Ishikawa (cell line): ENCODE data around the gene NPTXR.

ENCODE experiments used
- CEBPB ChIP-seq: IDR thresholded peaks from 2 replicates; pipeline ENCODE4 v1.6.1; 2012
- CREB1 ChIP-seq: IDR thresholded peaks from 2 replicates; pipeline ENCODE4 v1.6.1; 2012; ENCODE audit warnings: low read depth
- EGR1 ChIP-seq: IDR thresholded peaks from 2 replicates; pipeline ENCODE4 v1.6.1; 2012
- EP300 ChIP-seq: IDR thresholded peaks from 2 replicates; pipeline ENCODE4 v1.6.1; 2012; ENCODE audit warnings: borderline replicate concordance
- FOXM1 ChIP-seq: IDR thresholded peaks from 2 replicates; pipeline ENCODE4 v1.6.1; 2012; ENCODE audit warnings: low read depth, borderline replicate concordance
- NFIC ChIP-seq: IDR thresholded peaks from 2 replicates; pipeline ENCODE4 v1.6.1; 2012
- RAD21 ChIP-seq: IDR thresholded peaks from 2 replicates; pipeline ENCODE4 v1.6.1; 2012; ENCODE audit warnings: low read depth
- TAF1 ChIP-seq: IDR thresholded peaks from 2 replicates; pipeline ENCODE4 v1.6.1; 2012; ENCODE audit warnings: low read depth, mild to moderate bottlenecking
- TCF12 ChIP-seq: IDR thresholded peaks from 2 replicates; pipeline ENCODE4 v1.6.1; 2012; ENCODE audit warnings: low read depth
- TEAD4 ChIP-seq: IDR thresholded peaks from 2 replicates; pipeline ENCODE4 v1.6.1; 2012
- YY1 ChIP-seq: IDR thresholded peaks from 2 replicates; pipeline ENCODE4 v1.6.1; 2012; ENCODE audit warnings: low read depth
- ZBTB7A ChIP-seq: IDR thresholded peaks from 2 replicates; pipeline ENCODE4 v1.6.1; 2012; ENCODE audit warnings: low read depth
- TF ChIP-seq, protein P1 (sequence below): IDR thresholded peaks from 2 replicates; pipeline ENCODE4 v1.6.1; 2012
- TF ChIP-seq, protein P2 (sequence below): IDR thresholded peaks from 2 replicates; pipeline ENCODE4 v1.6.1; 2012
- TF ChIP-seq, protein P3 (sequence below): IDR thresholded peaks from 2 replicates; pipeline ENCODE4 v1.6.1; 2012; ENCODE audit warnings: low read depth, mild to moderate bottlenecking

NPTXR gene

DNA sequence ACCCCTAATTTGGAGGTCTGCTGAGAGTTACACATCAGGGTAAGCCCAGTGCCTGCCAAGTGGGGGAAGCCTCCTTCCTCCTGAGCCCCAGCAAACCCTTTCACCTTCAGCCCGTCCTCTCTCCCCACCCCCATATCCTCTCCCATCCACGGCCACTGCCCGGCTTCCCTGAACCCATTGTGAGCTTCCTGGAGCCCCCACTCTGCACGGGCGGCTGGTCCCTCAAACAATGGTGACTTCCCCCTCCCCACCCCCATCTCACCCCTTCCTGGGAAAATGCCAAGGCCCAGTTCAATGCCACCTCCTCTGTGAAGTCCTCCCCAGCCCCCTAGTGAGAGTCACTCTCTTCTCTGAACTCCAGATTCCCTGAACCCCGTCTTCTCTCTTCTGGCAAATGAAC is 67.7 kb downstream of the NPTXR start:
- no peak for TF ChIP-seq YY1
- TF ChIP-seq RAD21 = no peak
- no peak for TF ChIP-seq TAF1
- no peak for TF ChIP-seq TEAD4
- no peak for TF ChIP-seq EP300
- TF ChIP-seq, protein P1, sequence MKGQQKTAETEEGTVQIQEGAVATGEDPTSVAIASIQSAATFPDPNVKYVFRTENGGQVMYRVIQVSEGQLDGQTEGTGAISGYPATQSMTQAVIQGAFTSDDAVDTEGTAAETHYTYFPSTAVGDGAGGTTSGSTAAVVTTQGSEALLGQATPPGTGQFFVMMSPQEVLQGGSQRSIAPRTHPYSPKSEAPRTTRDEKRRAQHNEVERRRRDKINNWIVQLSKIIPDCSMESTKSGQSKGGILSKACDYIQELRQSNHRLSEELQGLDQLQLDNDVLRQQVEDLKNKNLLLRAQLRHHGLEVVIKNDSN = no peak
- TF ChIP-seq, protein P2, sequence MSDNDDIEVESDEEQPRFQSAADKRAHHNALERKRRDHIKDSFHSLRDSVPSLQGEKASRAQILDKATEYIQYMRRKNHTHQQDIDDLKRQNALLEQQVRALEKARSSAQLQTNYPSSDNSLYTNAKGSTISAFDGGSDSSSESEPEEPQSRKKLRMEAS = no peak
- no peak for TF ChIP-seq TCF12
- no peak for TF ChIP-seq NFIC
- TF ChIP-seq, protein P3, sequence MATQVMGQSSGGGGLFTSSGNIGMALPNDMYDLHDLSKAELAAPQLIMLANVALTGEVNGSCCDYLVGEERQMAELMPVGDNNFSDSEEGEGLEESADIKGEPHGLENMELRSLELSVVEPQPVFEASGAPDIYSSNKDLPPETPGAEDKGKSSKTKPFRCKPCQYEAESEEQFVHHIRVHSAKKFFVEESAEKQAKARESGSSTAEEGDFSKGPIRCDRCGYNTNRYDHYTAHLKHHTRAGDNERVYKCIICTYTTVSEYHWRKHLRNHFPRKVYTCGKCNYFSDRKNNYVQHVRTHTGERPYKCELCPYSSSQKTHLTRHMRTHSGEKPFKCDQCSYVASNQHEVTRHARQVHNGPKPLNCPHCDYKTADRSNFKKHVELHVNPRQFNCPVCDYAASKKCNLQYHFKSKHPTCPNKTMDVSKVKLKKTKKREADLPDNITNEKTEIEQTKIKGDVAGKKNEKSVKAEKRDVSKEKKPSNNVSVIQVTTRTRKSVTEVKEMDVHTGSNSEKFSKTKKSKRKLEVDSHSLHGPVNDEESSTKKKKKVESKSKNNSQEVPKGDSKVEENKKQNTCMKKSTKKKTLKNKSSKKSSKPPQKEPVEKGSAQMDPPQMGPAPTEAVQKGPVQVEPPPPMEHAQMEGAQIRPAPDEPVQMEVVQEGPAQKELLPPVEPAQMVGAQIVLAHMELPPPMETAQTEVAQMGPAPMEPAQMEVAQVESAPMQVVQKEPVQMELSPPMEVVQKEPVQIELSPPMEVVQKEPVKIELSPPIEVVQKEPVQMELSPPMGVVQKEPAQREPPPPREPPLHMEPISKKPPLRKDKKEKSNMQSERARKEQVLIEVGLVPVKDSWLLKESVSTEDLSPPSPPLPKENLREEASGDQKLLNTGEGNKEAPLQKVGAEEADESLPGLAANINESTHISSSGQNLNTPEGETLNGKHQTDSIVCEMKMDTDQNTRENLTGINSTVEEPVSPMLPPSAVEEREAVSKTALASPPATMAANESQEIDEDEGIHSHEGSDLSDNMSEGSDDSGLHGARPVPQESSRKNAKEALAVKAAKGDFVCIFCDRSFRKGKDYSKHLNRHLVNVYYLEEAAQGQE = no peak
- no peak for TF ChIP-seq CREB1

- no peak for TF ChIP-seq TAF1
- TF ChIP-seq, protein P2 = no peak
- TF ChIP-seq EGR1 = no peak
- TF ChIP-seq CEBPB = no peak
- TF ChIP-seq NFIC = no peak
- no peak for TF ChIP-seq RAD21
- TF ChIP-seq FOXM1 = no peak
- TF ChIP-seq, protein P1 = no peak
- TF ChIP-seq TCF12 = no peak
- TF ChIP-seq, protein P3 = no peak
- TF ChIP-seq ZBTB7A = no peak
- no peak for TF ChIP-seq TEAD4
- no peak for TF ChIP-seq EP300
- no peak for TF ChIP-seq YY1
- no peak for TF ChIP-seq CREB1
These were observed 68.2 kb downstream of the NPTXR start for GRCh38 chr22:38775656-38776055.

GRCh38 chr22:38774496-38775166 is 69.2 kb downstream of the NPTXR start:
- TF ChIP-seq, protein P3 = no peak
- TF ChIP-seq ZBTB7A = no peak
- no peak for TF ChIP-seq NFIC
- TF ChIP-seq EP300 = no peak
- no peak for TF ChIP-seq RAD21
- TF ChIP-seq, protein P1 = no peak
- no peak for TF ChIP-seq FOXM1

- TF ChIP-seq CREB1 = no peak
- TF ChIP-seq EP300 = no peak
- no peak for TF ChIP-seq TEAD4
- TF ChIP-seq, protein P1 = no peak
- no peak for TF ChIP-seq TCF12
- TF ChIP-seq, protein P3 = no peak
- TF ChIP-seq FOXM1 = no peak
- no peak for TF ChIP-seq RAD21
- TF ChIP-seq TAF1 = no peak
- no peak for TF ChIP-seq YY1
- TF ChIP-seq EGR1 = no peak
- TF ChIP-seq, protein P2 = no peak
- TF ChIP-seq ZBTB7A = no peak
- TF ChIP-seq NFIC = no peak
- TF ChIP-seq CEBPB = no peak
These were observed 70.4 kb downstream of the NPTXR start for GRCh38 chr22:38773363-38773946.
